Cortex of kidney (tissue), 1 donor: ENCODE measurements around the gene FNDC3B.

Experiments
- DNase-seq: peaks from one replicate; lab custom pipeline; 2025; lab: John Stamatoyannopoulos, UW

Gene FNDC3B

DNA sequence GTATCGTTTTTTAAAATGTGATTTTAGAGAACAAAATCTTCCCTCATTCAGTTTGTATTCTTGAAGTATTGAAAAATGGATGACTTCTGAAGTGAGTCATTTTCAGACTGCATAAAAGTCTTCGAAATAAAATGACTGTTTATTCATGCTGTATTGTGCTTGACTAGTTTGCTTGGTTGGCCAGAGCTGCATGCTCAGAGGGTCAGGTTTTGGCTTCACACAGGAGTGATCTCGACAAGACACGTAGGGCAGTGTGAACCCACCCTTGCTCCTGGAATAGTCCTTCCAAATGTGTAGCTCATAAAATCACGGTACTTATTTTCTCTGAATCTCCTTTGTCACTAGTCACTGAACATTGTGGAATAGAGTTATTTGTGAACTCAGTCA, 73.3 kb downstream of the FNDC3B start:
- DNase-seq: no peak

DNA sequence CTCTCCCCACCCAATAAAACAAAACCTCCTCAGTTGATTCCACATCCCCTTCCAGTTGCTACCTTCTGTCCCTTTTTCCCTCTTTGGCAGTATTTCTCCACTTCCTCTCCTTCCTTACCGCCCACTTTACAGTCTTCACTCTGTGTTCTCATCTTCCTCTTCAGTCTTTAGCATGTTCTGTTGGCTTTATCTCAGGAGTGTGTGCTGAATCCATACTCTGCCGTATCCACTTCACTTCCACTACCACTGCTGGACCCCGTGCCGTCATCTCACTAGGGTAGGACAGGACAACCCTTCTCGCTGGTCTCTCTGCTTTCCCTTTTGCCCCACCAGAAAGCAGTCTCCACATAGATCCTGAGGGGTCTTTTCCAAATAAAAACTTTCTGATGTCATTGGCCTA, 74.3 kb downstream of the FNDC3B start:
- DNase-seq: no peak

DNA sequence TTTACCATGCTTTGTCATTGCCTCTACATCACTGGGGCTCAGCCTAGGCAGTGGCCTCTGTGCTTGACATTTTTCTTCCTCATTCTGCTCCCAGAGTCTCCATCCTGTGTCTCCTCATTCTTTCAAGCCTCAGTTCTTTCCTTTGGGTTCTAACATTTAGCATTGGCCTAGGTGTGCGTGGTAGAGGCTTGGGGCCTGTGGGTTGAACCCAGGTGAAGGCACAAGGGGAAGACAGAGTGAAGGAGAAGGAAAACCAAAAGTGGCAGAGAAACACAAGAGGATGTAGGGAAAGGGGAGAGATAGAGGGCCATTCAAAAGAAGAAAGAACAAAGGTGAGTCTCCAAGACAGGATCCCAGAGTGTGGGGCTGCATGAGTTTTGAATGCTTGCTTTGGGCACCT, 75.7 kb downstream of the FNDC3B start:
- DNase-seq: no peak

DNA sequence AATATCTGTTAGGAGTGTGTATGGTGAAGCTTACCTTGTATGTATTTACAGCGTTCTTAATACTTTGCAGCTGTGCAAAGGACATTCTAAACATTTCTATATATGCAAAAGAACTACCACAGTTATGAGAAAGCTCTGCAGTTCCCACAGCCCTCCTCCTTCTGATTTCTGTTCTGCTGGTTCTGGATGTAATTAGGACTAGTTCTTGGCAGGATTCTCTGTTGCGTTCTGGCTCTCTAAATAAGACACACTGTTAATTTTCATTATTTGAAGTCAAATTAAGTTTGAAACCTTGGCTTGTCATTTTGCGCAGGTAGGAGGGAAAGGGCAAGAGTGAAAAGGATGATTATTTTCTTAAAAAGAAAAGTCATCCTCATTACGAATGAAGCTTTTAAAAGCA, 76.4 kb downstream of the FNDC3B start:
- DNase-seq: no peak

DNA sequence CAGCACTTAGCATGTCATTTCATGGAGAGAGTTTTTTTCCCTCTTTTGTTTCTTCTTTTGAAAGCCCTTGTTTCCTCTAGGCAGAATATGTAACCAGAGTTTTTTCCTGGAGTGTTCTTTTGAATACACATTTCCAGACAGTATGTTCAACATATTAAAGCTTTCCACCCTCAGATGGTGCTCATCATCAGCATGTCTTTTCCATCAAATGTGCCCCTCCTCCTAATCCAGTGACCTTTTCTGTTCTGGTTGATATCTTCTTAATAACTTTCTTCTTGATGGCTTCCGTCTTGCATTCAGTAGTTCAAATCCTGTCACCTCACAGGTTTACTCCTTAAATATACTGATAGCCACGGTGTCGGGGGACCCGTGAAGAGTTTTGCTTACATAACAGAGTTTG, 78.6 kb downstream of the FNDC3B start:
- DNase-seq: no peak

DNA sequence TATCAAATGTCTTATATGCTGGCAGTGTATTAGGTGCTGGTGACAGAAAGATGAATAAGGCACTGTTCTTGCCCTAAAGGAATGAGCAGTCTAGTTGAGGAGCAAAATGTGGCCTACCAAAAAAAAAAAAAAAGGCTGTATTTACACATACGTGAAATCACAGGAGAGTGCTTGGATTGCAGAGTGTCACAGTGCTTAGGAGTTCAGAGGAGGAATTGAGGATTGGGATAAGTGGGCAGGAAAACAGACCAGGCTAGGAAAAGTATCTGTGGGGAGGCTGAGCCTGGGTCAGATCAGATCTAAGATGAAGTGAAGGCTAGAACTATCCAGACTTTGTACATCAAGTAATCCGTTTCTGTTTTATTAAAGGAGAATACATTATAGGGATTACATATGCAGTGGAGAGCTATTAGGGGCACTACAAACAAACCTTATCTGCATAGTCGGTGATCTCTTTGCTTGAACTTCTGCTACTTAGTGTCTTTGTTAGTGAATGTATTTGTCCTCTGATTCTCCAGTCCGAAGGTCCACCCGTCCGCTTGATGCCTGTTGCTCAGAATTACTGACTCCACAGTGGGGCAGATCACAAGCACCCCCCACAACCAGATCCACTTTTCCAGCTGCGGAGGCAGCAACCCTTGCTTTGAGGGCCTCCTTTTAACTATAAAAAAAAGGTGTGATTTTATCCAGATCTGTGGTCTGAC, 80.0 kb downstream of the FNDC3B start:
- no peak for DNase-seq

DNA sequence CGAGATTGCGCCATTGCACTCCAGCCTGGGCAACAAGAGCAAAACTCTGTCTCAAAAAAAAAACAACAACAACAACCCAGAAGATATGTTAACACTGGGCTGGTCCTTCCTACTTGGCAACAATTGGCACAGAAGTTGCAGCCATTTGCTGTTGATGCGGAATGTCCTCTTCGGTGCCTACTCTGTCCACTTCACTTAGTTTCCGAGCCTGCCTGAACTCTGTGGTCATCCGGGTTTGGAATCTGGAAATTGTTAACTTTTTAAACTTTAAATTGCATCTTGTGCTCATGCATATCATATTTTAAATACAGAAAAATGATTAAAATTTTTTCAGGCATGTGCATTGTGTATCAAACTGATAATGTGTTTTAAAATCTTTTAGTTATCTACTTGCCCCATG, 81.5 kb downstream of the FNDC3B start:
- no peak for DNase-seq

DNA sequence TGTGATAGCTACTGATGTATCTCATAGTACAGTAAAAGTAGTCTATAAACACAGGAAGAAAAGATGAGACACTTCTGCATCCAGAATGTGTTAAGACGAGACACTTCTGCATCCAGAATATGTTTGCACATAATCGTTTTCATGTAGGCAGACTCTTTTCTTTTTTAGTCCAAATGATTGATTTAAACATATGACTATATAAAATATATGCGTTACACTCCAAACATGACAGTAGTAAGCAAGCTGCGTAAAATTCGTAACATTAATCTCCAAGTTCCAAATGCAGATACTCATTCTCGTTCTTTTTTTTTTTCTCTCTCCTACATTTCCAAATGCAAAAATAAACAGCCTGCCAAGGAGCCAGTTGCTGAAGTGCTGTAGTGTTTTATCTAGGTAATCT, 82.6 kb downstream of the FNDC3B start:
- no peak for DNase-seq

DNA sequence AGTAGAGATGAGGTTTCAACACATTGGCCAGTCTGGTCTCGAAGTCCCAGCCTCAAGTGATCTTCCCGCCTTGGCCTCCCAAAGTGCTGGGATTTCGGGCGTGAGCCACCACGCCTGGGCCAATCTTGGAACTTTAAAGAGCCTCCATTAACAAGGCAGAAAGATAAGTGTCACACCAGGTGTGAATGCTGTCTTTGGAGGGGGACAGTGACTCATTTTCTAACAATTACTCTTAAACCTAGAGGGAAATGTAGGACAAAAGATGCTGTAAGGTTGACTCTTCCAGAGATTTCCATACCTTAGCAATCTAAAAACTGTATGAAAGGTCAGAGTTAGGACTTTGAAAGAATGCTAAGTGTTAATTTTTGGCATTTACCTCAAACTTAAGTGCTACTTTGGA, 84.9 kb downstream of the FNDC3B start:
- DNase-seq: no peak

DNA sequence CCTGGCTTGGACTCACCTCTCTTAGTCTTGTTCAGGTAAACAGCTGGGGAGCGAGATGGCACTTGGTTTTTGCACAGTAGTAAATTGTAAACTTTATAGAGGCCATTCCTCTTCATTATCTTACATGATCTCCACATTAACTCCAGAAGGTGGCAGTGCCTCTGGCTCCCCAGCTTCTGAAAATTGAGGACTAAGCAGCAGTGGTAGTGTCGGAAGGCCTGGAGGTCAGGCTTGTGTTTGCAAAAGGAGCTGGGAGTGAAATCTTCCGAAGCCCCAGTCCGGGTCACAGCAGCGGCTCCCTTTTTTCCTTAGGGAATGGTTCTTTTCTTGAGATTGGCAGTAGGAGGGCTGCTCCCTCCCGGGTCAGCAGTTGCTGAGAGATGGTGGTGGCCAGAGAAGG, 85.7 kb downstream of the FNDC3B start:
- no peak for DNase-seq

DNA sequence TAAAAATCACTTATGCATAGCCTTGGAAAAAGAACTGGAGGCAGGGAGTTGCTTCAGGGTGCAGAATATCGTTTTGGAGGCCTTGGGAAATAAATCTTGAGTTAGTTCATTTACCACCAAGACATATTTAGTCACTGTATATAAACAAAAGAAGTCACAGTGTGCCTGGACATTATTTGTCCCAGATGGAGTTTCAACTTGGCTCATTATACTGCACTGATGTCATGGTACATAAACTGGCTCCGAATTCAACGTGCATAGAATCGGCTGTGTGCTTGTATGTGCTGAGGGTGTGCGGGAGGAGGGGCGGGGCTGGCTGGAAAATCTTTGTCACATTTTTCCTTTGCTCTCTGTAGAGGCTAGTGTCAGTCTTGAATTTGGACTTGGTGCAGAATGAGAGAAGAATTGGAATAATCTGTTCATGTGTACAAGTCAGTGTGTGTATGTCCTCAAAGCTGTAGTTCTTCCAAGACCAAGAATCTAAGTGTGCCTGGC, 86.6 kb downstream of the FNDC3B start:
- DNase-seq: no peak

DNA sequence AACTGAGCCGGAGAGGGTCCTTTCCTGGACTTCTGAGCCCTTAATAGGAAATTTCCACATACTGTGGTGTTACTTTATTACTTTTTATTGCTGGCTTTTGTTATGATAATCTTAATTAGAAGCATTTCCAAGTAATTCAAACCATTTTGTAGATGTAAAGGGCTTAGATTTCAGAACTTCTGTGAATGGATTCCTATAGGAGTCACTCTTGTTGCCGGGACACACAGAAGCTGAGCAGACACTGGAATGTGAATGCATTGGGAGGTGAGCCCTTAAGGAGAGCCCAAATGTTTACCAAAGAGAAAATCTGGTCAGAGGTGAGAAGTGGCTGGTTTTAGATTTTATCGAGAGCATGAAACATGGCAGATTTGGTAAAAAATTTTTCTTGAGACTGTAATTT, 87.4 kb downstream of the FNDC3B start:
- DNase-seq: no peak

DNA sequence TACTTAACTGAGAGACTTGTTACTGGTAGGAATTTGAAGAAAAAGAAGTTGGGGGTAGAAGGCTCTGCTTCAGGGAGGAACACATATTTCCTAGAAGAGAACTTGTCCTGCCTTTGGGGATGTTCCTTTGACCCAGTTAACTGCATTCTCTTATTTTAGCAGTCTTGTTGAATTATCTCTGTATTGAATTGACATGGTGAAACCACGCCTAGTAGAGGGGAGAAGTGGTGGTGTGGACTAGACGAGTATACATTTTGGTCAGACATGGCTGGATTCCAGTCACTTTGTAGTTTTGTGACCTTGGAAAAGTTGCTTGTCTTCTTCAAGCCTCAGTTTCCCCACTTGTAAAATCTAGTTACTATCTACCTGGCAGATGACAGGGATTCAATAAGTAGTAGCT, 87.8 kb downstream of the FNDC3B start:
- no peak for DNase-seq

DNA sequence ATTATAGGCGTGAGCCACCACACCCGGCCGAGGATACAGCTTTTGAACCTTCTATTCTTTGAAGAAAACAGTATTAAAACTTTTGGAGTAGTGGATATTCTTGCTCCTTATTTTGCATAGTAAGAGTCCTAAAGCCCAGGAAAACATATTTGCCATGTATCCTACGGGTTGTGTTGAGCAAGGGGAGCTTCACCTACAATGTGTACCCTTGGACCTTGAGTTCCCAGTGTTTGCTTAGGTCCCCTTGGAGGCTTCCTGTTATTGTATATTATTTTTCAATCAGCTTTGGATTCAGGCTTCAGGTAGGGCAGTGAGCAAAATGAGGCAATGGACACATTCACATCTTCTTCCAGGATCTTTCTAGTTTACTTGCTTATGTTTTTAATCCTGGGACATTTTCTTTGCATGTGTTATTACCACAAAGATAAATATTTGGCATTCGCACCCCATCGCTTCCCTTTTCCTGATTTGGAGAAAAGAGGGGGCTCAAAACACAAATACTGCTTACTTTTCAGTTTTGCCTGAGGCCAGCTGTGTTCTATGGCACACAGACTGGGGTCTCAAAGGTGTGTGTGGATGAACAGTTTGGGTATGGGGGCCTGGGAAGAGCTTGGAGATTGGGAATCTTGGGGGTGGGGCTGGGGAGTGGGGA, 88.7 kb downstream of the FNDC3B start:
- no peak for DNase-seq

DNA sequence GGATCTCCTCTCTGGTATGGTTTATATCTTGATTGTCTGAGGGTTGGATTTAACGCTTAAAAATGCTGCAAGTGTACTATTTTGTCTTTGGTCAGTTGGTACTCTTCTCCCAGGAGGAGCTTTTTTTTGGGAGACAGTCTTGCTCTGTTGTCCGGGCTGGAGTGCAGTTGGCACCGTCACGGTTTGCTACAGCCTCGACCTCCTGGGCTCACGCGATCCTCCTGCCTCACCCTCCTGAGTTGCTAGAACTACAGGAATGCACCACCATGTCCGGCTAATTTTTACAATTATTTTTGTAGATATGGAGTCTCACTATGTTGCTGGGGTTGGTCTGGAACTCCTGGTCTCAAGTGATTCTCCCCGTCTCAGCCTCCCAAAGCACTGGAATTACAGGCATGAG, 89.5 kb downstream of the FNDC3B start:
- no peak for DNase-seq

DNA sequence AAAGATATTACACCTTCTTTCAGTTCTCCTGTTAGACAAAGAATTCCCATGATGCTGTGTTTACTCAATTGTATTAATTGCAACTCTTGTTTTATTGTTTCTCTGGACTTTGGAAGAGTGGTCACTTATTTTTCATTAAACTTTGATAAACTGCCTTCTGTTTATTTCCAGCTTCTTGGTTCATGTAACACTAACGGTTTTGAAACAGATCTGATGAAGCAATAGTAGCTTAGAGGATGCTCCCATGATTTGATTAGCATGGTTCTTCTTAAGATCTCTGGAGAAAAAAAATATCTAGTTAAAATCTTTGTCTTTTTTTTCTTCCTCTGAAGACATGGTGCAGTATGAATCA, 90.1 kb downstream of the FNDC3B start:
- DNase-seq: no peak

DNA sequence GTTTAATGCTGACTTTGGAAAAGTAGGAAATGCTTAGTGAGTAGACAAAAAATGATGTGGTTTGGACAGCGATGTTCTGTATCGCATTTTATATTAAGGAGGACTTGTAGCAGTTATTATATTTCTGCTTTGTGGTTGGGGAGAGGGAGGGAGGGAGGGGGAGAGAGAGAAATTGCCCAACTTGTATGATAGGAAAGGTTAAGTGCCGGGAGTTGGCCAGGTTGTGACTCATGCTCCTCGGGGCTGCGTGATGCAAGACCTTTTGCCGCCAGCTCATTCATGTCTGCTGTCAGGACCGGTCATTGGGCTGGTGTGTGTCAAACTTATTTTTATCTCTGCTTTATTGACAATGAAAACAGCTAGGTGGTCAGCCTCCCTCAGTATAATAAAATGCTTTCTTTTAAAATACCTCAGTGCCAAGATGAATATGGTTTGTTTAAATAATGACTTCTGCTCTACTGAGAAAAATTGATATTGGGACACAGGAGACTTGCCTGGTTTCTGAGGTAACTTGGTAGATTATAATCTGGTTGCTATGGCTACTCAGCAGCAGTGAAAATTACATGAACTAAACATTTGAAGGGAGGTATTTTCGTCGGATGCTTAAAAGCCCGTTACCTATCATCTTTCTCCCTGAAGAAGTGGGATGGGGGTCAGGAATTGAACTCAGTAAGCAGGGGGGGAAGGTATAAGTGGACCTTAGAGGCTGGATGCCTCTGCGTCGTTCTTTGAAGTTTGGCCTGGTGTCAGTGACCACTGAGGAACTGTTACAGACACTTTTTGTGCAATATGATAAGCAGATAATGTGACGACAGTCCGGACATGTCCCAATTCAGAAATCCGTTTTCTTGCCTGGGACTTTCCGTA, 90.7 kb downstream of the FNDC3B start:
- no peak for DNase-seq

DNA sequence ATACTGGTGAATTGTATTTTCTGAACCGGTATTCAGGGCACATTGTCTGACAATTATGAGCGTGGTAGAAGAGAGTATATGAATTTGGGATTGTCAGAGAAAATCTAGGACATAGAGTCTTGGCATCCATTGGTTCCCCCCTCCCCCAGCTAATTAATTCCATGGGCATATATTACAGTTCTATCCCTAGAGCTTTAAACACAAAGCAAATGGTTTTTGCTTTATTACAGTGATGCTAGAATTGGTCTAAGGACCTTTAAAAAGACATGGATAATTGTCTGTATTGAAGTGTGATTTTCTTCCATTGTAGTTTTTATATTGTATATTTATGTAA, 91.3 kb downstream of the FNDC3B start:
- DNase-seq: no peak

DNA sequence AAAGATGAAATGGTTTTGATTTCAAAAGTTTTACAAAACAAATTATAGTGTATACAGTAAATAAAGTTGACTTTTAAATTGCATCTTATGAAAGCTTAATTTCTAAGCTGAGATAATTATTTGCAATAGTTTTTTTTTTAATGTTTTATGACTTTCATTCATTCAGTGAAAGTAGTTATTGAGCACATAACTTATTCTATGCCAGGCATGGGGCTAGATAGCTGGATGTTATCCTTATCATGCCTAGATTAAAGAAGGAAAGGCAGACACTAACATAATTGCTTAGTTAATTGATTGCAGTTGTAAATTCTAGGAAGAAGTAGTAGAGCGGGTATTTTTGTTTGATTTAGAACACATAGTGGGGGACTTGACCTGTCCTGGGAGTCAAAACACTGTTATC, 92.4 kb downstream of the FNDC3B start:
- no peak for DNase-seq

DNA sequence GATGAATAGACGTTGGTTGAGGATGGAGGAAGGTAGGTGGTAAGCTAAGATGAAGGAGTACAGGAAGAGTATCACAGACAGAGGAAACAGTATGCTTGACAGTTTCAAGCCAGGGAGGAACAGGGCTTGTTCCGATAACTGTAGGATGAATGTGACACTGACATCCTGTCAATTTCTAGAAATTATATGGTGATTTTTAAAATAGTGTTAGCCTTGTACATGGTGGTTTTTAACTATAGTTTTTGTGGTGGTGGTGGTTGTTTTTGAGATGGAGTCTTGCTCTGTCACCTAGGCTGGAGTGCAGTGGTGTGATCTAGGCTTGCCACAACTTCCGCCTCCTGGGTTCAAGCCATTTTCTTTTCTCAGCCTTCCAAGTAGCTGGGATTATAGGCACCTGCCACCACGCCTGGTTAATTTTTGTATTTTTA, 92.8 kb downstream of the FNDC3B start:
- DNase-seq: no peak

DNA sequence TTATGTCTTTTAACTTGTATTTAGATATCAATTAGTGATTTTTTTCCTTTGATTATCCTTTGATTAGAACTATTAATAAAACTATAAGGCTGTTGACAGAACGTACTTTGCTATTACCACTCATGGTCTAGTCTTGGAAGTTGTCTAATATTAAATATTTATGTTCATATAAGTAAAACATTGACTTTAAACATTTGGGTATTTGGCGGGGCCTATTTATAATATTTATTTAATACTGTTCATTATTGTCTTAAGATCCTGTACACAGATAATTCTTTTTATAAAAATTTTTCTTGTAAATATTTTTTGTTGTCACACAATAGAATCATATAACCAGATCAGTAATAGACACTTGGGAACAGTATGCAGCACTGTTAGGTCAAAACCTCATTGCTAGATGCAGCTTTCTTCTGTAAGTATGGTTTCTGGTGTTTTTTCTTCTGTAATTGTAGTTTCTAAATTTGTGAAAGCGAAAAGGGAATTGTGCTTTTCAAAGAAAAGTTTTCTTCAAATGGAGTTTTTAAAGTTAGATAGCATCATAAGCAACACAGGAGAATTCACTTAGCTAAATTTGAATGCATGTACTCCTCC, 93.4 kb downstream of the FNDC3B start:
- no peak for DNase-seq

DNA sequence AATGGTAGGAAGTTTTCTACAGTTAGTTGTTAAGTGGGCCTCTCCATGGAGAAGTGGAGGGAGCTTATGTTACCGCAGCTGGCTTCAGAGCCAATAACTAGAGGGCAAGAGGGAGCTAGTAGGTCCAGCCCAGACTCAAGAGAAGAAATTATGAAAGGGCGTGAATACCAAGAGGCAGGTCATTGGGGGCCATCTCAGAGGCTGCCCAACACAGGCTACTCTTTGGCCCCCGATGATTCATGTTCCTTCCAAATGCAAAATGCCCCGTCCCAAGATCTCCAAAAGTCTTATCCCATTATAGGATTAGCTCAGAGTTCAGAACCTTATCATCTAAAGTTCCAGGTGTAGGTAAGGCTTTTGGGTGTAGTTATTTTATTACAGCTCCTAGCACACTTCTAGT, 94.5 kb downstream of the FNDC3B start:
- no peak for DNase-seq

DNA sequence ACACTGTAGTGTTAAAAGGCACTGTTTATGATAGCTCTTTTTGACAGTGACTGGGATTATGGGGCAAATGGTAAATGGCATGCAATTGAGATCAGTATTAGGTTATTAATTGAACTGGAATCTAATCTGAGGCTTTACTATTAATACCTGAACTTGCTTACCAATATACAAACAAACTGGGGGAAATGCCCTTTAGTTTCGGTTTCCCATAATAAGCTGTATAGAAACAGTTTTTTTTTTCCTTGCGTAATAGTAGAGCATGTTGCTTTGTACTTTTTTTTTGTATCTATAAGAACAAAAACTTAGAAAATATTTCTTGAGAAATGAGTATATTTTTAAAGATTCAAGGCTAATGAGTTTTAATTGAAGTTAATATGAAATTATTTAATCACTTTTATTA, 95.0 kb downstream of the FNDC3B start:
- DNase-seq: no peak
